Endothelial cell of umbilical vein (primary cell): ENCODE measurements around the gene TRDN. TPM values are rescaled to one million over a fixed set of nuclear protein-coding genes. Genes with fewer than 3 reads are reported as not detected.

Experiments
- BruUV-seq: library from RNA; stranded (reverse); fragments of 400-500 nt; replicated peaks from 2 replicates; lab custom pipeline; 2021; lab: Mats Ljungman, UMichigan
- CTCF ChIA-PET: fragments of 300-600, 350-600 bp; sonication (Branson Sonifier 250); formaldehyde crosslinking; loops from one replicate; lab custom pipeline; 2021; ENCODE audit warnings: antibody characterized with exemption, inconsistent platforms; lab: Charles Lee
- POLR2A ChIA-PET: fragments of 300-600, 350-600 bp; sonication (Branson Sonifier 250); formaldehyde crosslinking; loops from one replicate; lab custom pipeline; 2021; ENCODE audit warnings: antibody characterized with exemption, inconsistent platforms; lab: Charles Lee
- DNase-seq: peaks from one replicate; pipeline ENCODE4 v3.0.0-alpha.2; 2011; ENCODE audit warnings: low read depth, low spot score
- FAIRE-seq: peaks from 2 replicates; lab custom pipeline; 2011; peaks lifted over from hg19 to GRCh38; lab: Jason Lieb, UNC
- H2AFZ ChIP-seq: 2 replicates; pipeline ENCODE4 v1.6.0; 2012; ENCODE audit warnings: low read depth, low read length, control low read depth, inconsistent platforms
- H3K27ac ChIP-seq: 2 replicates; pipeline ENCODE4 v1.5.1; 2011; ENCODE audit warnings: low read depth, mild to moderate bottlenecking, control low read depth, low read length, moderate library complexity; ENCODE audit not compliant: insufficient read depth
- H3K27me3 ChIP-seq, 2 experiments: 2 replicates each; pipeline versions ENCODE4 v1.6.0 to v1.6.1; 2011; ENCODE audit warnings: low read length in 2 of 2, mixed read lengths in 1 of 2; ENCODE audit not compliant: control insufficient read depth in 2 of 2, insufficient read depth in 2 of 2
- H3K36me3 ChIP-seq, 2 experiments: 2 replicates in 1 of 2; 3 replicates in 1 of 2; pipeline ENCODE4 v1.5.1; 2011; ENCODE audit warnings: low read length in 2 of 2, mild to moderate bottlenecking in 1 of 2, moderate library complexity in 1 of 2; ENCODE audit not compliant: control insufficient read depth in 2 of 2, insufficient read depth in 2 of 2; ENCODE audit errors: extremely low read depth in 1 of 2
- H3K4me1 ChIP-seq: 3 replicates; pipeline ENCODE4 v1.5.1; 2011; ENCODE audit warnings: mild to moderate bottlenecking, low read length; ENCODE audit not compliant: control insufficient read depth, insufficient read depth; ENCODE audit errors: extremely low read depth
- H3K4me2 ChIP-seq: 2 replicates; pipeline ENCODE4 v1.6.1; 2011; ENCODE audit warnings: low read length, control low read depth, mixed read lengths; ENCODE audit not compliant: insufficient read depth
- H3K4me3 ChIP-seq, 3 experiments: fragments of 200-600 bp in 1 of 3; sonication (generic), shearing (Covaris generic) in 1 of 3; replicated peaks in 1 of 3; 2 replicates each; pipeline ENCODE4 v1.5.1; 2011 to 2016; ENCODE audit warnings: control low read depth in 3 of 3, low read length in 3 of 3, mild to moderate bottlenecking in 2 of 3, inconsistent platforms in 1 of 3, low read depth in 1 of 3, moderate library complexity in 1 of 3; ENCODE audit not compliant: insufficient read depth in 1 of 3
- H3K79me2 ChIP-seq: 2 replicates; pipeline ENCODE4 v1.6.0; 2012; ENCODE audit warnings: low read length, inconsistent platforms; ENCODE audit not compliant: control insufficient read depth, insufficient read depth
- H3K9ac ChIP-seq: replicated peaks from 2 replicates; pipeline ENCODE3; 2011; ENCODE audit warnings: low read length, control low read depth; ENCODE audit not compliant: insufficient read depth; ENCODE audit errors: extremely low read depth
- H3K9me1 ChIP-seq: replicated peaks from 3 replicates; pipeline ENCODE4 v1.6.0; 2011; ENCODE audit warnings: mild to moderate bottlenecking, low read length; ENCODE audit not compliant: control insufficient read depth, insufficient read depth; ENCODE audit errors: extremely low read depth
- H3K9me3 ChIP-seq: replicated peaks from 2 replicates; pipeline ENCODE4 v1.5.1; 2012; ENCODE audit warnings: low read length, inconsistent platforms; ENCODE audit not compliant: control insufficient read depth, insufficient read depth
- H4K20me1 ChIP-seq: replicated peaks from 2 replicates; pipeline ENCODE3; 2011; ENCODE audit warnings: mild to moderate bottlenecking, low read length; ENCODE audit not compliant: control insufficient read depth, insufficient read depth; ENCODE audit errors: extremely low read depth
- EZH2 ChIP-seq: IDR thresholded peaks from 2 replicates; pipeline ENCODE4 v1.6.1; 2012; ENCODE audit warnings: borderline replicate concordance, low read depth, mild to moderate bottlenecking, moderate library complexity, low read length, inconsistent platforms; ENCODE audit not compliant: severe bottlenecking
- FOS ChIP-seq: IDR thresholded peaks from 2 replicates; pipeline ENCODE4 v1.6.1; 2011; ENCODE audit warnings: mild to moderate bottlenecking, low read length, moderate library complexity, borderline replicate concordance; ENCODE audit not compliant: insufficient read depth
- GATA2 ChIP-seq: IDR thresholded peaks from 2 replicates; pipeline ENCODE4 v1.7.0; 2011; ENCODE audit warnings: low read depth, mild to moderate bottlenecking, moderate library complexity, mixed read lengths, low read length; ENCODE audit not compliant: insufficient read length, insufficient read depth
- JUN ChIP-seq: IDR thresholded peaks from 2 replicates; pipeline ENCODE4 v1.6.1; 2011; ENCODE audit warnings: borderline replicate concordance, low read depth; ENCODE audit not compliant: insufficient read length, insufficient read depth
- MYC ChIP-seq: IDR thresholded peaks from one replicate; pipeline ENCODE4 v1.6.1; 2011; ENCODE audit warnings: mild to moderate bottlenecking, low read depth, low read length
- POLR2A ChIP-seq: IDR thresholded peaks from 2 replicates; pipeline ENCODE4 v1.6.1; 2012; ENCODE audit warnings: low read depth, mild to moderate bottlenecking, control low read depth, low read length
- POLR2AphosphoS5 ChIP-seq: IDR thresholded peaks from 2 replicates; pipeline ENCODE4 v1.6.1; 2012; ENCODE audit warnings: low read depth, mild to moderate bottlenecking, control low read depth, low read length, moderate library complexity; ENCODE audit not compliant: insufficient read depth
- dilution Hi-C: fragments of 300-500 bp; cut with MboI; formaldehyde crosslinking; loops from one replicate; pipeline ENCODE4 v1.15.0; 2019; ENCODE audit warnings: low sequenced_read_pairs; ENCODE audit not compliant: extremely low pct_ligation_motif_present
- intact Hi-C: fragments of 100-400 bp; cut with micrococcal nuclease; formaldehyde crosslinking; loops from one replicate; pipeline ENCODE4 v1.10.0; 2022
- polyA plus RNA-seq, 4 experiments: library from polyadenylated mRNA; depleted of rRNA in 3 of 4; stranded (reverse) in 3 of 4; unstranded in 1 of 4; fragments of >200 nt; gene quantifications; 2 replicates each; pipeline versions ENCODE4 v1.2.1 to v1.2.3, GENCODE V29; 2011 to 2012; ENCODE audit warnings: missing spikeins in 1 of 4
- total RNA-seq: library from RNA; stranded (reverse); gene quantifications from 2 replicates; pipeline ENCODE4 v1.2.3, GENCODE V29; 2021
- TF ChIP-seq, protein P1 (sequence below), 2 donors: IDR thresholded peaks; 1 replicate in 1 of 2; 2 replicates in 1 of 2; pipeline ENCODE4 v1.5.1; 2011; ENCODE audit warnings: low read length in 2 of 2, mild to moderate bottlenecking in 2 of 2, moderate library complexity in 2 of 2, control low read depth in 1 of 2, inconsistent platforms in 1 of 2, low read depth in 1 of 2; ENCODE audit not compliant: insufficient read depth in 1 of 2; ENCODE audit errors: extremely low read depth in 1 of 2
- TF ChIP-seq, protein P2 (sequence below): IDR thresholded peaks from 2 replicates; pipeline ENCODE4 v1.6.1; 2011; ENCODE audit not compliant: insufficient read depth, insufficient read length

TRDN gene
- total and polyA plus RNA-seq, 2 donors (not counting 3 experiments of a cell fraction or from before 2014, with no cell fraction given), result not detected

DNA sequence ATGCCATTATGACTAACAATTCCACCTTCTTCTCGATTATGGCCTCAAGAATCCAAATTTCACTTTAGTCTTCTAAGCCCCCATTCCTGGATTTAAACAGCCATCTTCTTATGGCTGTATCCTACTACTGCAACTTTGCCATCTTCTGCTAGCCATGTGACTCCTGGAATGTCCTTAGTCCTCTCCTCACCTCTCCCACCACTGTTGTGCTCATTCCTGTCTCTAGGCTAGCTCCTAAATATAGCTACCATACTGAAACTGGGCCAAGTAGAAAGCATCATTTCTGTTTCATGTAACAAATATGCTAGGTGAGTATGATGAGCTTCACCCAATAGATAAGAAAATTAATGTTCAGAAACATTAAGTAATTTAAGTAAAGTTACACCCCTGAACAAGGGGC, 327.6 kb downstream of the TRDN start:
- Histone ChIP-seq H3K79me2 (no peaks in the 10 kb centered on the region), H3K9me1 (no peaks in the 10 kb centered on the region), H3K36me3 (no peaks in the 10 kb centered on the region), H3K9ac (no peak overlapping the region), H3K4me2 (no peak overlapping the region), H3K4me3 (no peak overlapping the region), H3K9me3 (no peaks in the 10 kb centered on the region), H3K27ac (no peak overlapping the region), H2AFZ (no peak overlapping the region), H3K4me1 (no peaks in the 10 kb centered on the region), H3K27me3 (no peaks in the 10 kb centered on the region), H4K20me1 (no peaks in the 10 kb centered on the region)
- ChIA-PET POLR2A (no interaction called here), CTCF (no interaction called here)
- DNase-seq, result no peak
- intact Hi-C loops, result no loop called here
- dilution Hi-C loops, result no loop called here
- no peak for FAIRE-seq
- no TSS peak for BruUV-seq
- no peak for TF ChIP-seq EZH2
- TF ChIP-seq POLR2AphosphoS5, result no peak
- TF ChIP-seq MYC, result no peak
- TF ChIP-seq JUN, result no peak
- TF ChIP-seq, protein P1, sequence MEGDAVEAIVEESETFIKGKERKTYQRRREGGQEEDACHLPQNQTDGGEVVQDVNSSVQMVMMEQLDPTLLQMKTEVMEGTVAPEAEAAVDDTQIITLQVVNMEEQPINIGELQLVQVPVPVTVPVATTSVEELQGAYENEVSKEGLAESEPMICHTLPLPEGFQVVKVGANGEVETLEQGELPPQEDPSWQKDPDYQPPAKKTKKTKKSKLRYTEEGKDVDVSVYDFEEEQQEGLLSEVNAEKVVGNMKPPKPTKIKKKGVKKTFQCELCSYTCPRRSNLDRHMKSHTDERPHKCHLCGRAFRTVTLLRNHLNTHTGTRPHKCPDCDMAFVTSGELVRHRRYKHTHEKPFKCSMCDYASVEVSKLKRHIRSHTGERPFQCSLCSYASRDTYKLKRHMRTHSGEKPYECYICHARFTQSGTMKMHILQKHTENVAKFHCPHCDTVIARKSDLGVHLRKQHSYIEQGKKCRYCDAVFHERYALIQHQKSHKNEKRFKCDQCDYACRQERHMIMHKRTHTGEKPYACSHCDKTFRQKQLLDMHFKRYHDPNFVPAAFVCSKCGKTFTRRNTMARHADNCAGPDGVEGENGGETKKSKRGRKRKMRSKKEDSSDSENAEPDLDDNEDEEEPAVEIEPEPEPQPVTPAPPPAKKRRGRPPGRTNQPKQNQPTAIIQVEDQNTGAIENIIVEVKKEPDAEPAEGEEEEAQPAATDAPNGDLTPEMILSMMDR (IDR thresholded peaks at IDR 0.05; ENCODE audit: extremely low read depth in 1 of 2, insufficient read depth in 1 of 2, low read depth in 1 of 2, low read length in 2 of 2), result no peak
- TF ChIP-seq FOS, result no peak
- TF ChIP-seq GATA2, result no peak
- TF ChIP-seq, protein P2, sequence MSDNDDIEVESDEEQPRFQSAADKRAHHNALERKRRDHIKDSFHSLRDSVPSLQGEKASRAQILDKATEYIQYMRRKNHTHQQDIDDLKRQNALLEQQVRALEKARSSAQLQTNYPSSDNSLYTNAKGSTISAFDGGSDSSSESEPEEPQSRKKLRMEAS, result no peak
- no peak for TF ChIP-seq POLR2A
